Body of pancreas (tissue), 4 donors: ENCODE measurements around the gene C19orf12. TPM values are rescaled to one million over a fixed set of nuclear protein-coding genes. Genes with fewer than 3 reads are reported as not detected.
A peak's percentile ranks its signal among the peaks of the same experiment; 100 is the strongest.

ENCODE experiments used
- ATAC-seq: fragments of 150-250 bp; one replicate; pipeline ENCODE4 v1.9.1; 2016
- DNase-seq, 4 donors: peaks; one replicate each; pipeline ENCODE4 v3.0.0-alpha.2; 2019
- H3K27ac ChIP-seq, 4 donors: fragments of 200-600 bp; sonication (generic); 1 replicate in 3 of 4; 2 replicates in 1 of 4; pipeline versions ENCODE4 v1.5.1 to v1.6.1; 2016 to 2019; ENCODE audit warnings: mild to moderate bottlenecking in 1 of 4, mixed read lengths in 1 of 4, moderate library complexity in 1 of 4
- H3K27me3 ChIP-seq, 2 donors: fragments of 200-600 bp; sonication (generic); one replicate each; pipeline ENCODE4 v1.6.0; 2016; ENCODE audit warnings: mild to moderate bottlenecking in 1 of 2
- H3K36me3 ChIP-seq, 2 donors: fragments of 200-600 bp; sonication (generic); replicated peaks in 1 of 2; 2 replicates each; pipeline ENCODE4 v1.5.1; 2016; ENCODE audit warnings: low read depth in 2 of 2; ENCODE audit not compliant: insufficient read depth in 1 of 2
- H3K4me1 ChIP-seq: fragments of 200-600 bp; sonication (generic); one replicate; pipeline ENCODE4 v1.6.0; 2016
- H3K4me3 ChIP-seq, 2 donors: fragments of 200-600 bp; sonication (generic); 1 replicate in 1 of 2; 2 replicates in 1 of 2; pipeline ENCODE4 v1.5.1; 2016 to 2019
- H3K9me3 ChIP-seq, 3 donors: fragments of 200-600 bp; sonication (generic); 1 replicate in 2 of 3; 2 replicates in 1 of 3; pipeline ENCODE4 v1.5.1; 2016
- CTCF ChIP-seq, 7 experiments: fragments of 450-650 bp in 4 of 7; fragments of 200-600 bp in 3 of 7; sonication (generic) in 3 of 7; IDR thresholded peaks; one replicate each; pipeline ENCODE4 v1.5.1; 2016 to 2019; ENCODE audit warnings: antibody characterized with exemption in 7 of 7
- POLR2A ChIP-seq, 3 donors: fragments of 450-650 bp; IDR thresholded peaks; one replicate each; pipeline ENCODE4 v1.6.1; 2016; ENCODE audit warnings: antibody characterized with exemption in 3 of 3, mild to moderate bottlenecking in 2 of 3
- WGBS, 2 donors: methylation state at CpG; one replicate each; pipeline ENCODE4 v1.1.5; 2017; 5-methylcytosine and 5-hydroxymethylcytosine counted together
- intact Hi-C: fragments of 100-400 bp; cut with DNase I; formaldehyde crosslinking; loops from one replicate; pipeline ENCODE4 v1.15.1; 2023
- total RNA-seq, 2 donors: library from RNA; depleted of rRNA; stranded (reverse); fragments of >200 nt; gene quantifications; one replicate each; pipeline ENCODE4 v1.1.0, GENCODE V29; 2016

C19orf12 gene
- total RNA-seq, 2 donors from 2014 or later = 18.2 to 23.7 TPM

- Histone ChIP-seq H3K9me3 (no peaks in the 10 kb centered on the region), H3K4me3 (no peak overlapping the region), H3K27me3 (peaks cover 0 to 6% of the 10 kb centered on the region in 2 donors), H3K27ac (no peak overlapping the region), H3K36me3 (no peaks in the 10 kb centered on the region), H3K4me1 (peaks cover 7% of the 10 kb centered on the region)
- no peak for ATAC-seq
- DNase-seq = no peak
- TF ChIP-seq POLR2A (IDR thresholded peaks at IDR 0.05) (no peak), CTCF (IDR thresholded peaks at IDR 0.05) (no peak)
- intact Hi-C loops = no loop called here
- 1 to 3% methylated on average over 18 to 39 of the region's 39 CpGs for whole genome bisulfite sequencing, 2 donors
These were observed 9.1 kb upstream of the C19orf12 start for GRCh38 chr19:29724102-29724641.

GRCh38 chr19:29717051-29717450 lies 2.0 kb upstream of the C19orf12 start:
- peaks cover 35% of the 10 kb centered on the region for H3K4me1 ChIP-seq
- DNase-seq (no peak), ATAC-seq (no peak)
- no peak overlapping the region for H3K27ac ChIP-seq
- TF ChIP-seq POLR2A (IDR thresholded peaks at IDR 0.05) (no peak), CTCF (IDR thresholded peaks at IDR 0.05) (no peak)
- H3K9me3 ChIP-seq = no peaks in the 10 kb centered on the region
- intact Hi-C loops = no loop called here
- WGBS, 2 donors = 71% methylated on average over 16 of the region's 16 CpGs
- no peak overlapping the region for H3K4me3 ChIP-seq
- H3K36me3 ChIP-seq = no peaks in the 10 kb centered on the region
- H3K27me3 ChIP-seq = no peaks in the 10 kb centered on the region

- peak in 2 of 4 donors; percentile 17 to 29 for DNase-seq
- Histone ChIP-seq H3K4me1 (peaks cover 42% of the 10 kb centered on the region), H3K4me3 (peak overlapping the region; percentile 44 to 98), H3K27ac (peak overlapping the region; percentile 72 to 95 (median 92)), H3K27me3 (no peaks in the 10 kb centered on the region), H3K36me3 (no peaks in the 10 kb centered on the region), H3K9me3 (no peaks in the 10 kb centered on the region)
- ATAC-seq = peak; percentile 8
- TF ChIP-seq POLR2A (IDR thresholded peaks at IDR 0.05) = no peak
- TF ChIP-seq CTCF (IDR thresholded peaks at IDR 0.05) = no peak
- intact Hi-C loops = no loop called here
- 10 to 13% methylated on average over 13 of the region's 13 CpGs for WGBS, 2 donors
These were observed 880 bp upstream of the C19orf12 start for GRCh38 chr19:29715701-29716581.

- DNase-seq (peak in 2 of 4 donors; percentile 35 to 38), ATAC-seq (peak; percentile 36)
- Histone ChIP-seq H3K4me1 (peaks cover 42% of the 10 kb centered on the region), H3K27ac (peak overlapping the region; percentile 72 to 95 (median 92)), H3K27me3 (no peaks in the 10 kb centered on the region), H3K36me3 (no peaks in the 10 kb centered on the region), H3K9me3 (no peaks in the 10 kb centered on the region), H3K4me3 (peak overlapping the region; percentile 44 to 98)
- 15 to 19% methylated on average over 11 to 12 of the region's 15 CpGs for WGBS, 2 donors
- intact Hi-C loops = loop anchor here (5.0 kb wide), 1 partner anchor 102 kb away; no protein-coding TSS in a partner anchor
- peak in 2 of 3 donors; percentile 33 to 38 for TF ChIP-seq POLR2A (IDR thresholded peaks at IDR 0.05)
- no peak for TF ChIP-seq CTCF (IDR thresholded peaks at IDR 0.05)
These were observed 599 bp downstream of the C19orf12 start for GRCh38 chr19:29714371-29714952.
